ENCODE data around the gene F10. TPM values are rescaled to one million over a fixed set of nuclear protein-coding genes. Genes with fewer than 3 reads are reported as not detected.

The F10 gene
- total and polyA plus RNA-seq, 9 of the 15 experiments (the other 6 are each of a cell fraction or from before 2014, with no cell fraction given): 0.04 to 0.09 (median 0.07) TPM; not detected in 5

DNA sequence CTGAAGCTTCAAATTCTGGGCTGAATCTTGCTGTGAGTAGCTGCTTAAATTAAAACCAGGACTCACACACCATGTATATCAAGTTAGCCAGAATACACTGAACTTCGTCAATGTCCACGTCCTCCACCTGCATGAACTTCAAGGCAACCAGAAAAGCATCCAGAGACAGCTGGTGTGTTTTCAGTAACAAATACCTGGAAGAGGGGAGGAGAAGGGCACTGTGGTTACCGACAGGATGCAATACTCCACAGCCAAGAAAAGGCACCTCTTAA is 56.2 kb downstream of the F10 start:
- in situ Hi-C loops (cut with MboI): no loop called here
- no peak overlapping the region for H3K27ac ChIP-seq (ENCODE audit: extremely low read depth, low read depth, low read length)
- DNase-seq (ENCODE audit: extremely low read depth in 1 of 4, low spot score in 3 of 4) (no peak), ATAC-seq (no peak), FAIRE-seq (no peak)
- H3K9me1 ChIP-seq (ENCODE audit: control insufficient read depth, insufficient read depth, low read length): peaks cover 3% of the 10 kb centered on the region
- no peaks in the 10 kb centered on the region for H3K9me3 ChIP-seq (replicated peaks; ENCODE audit: control insufficient read depth, insufficient read depth, low read depth, low read length)
- H3K27me3 ChIP-seq (ENCODE audit: control insufficient read depth in 2 of 2, insufficient read depth in 2 of 2, low read length in 2 of 2): no peaks in the 10 kb centered on the region
- ChIA-PET POLR2A (interaction anchor here (0.6 to 1.0 kb wide), 3 partner anchors 14 to 133 kb away, joined by 3 to 7 read pairs (median 6); no protein-coding TSS in a partner anchor), CTCF (ENCODE audit: low intra/inter-chr PET ratio) (no interaction called here)
- H3K79me2 ChIP-seq (ENCODE audit: control insufficient read depth, insufficient read depth, low read length): no peaks in the 10 kb centered on the region
- H3K4me3 ChIP-seq: no peak overlapping the region
- no peak overlapping the region for H2AFZ ChIP-seq (ENCODE audit: low read depth, low read length)
- BruUV-seq (replicated peaks): no TSS peak
- H3K4me2 ChIP-seq (ENCODE audit: insufficient read depth, low read length): no peak overlapping the region
- H3K4me1 ChIP-seq (replicated peaks in 1 of 2; ENCODE audit: control insufficient read depth in 2 of 2, insufficient read depth in 2 of 2, low read length in 2 of 2): peaks cover 0 to 5% of the 10 kb centered on the region in 2 experiments; a peak in 2 of 5 replicates
- H3K9ac ChIP-seq (ENCODE audit: insufficient read depth in 1 of 2, low read depth in 2 of 2, low read length in 2 of 2): no peak overlapping the region
- H3K36me3 ChIP-seq (ENCODE audit: control insufficient read depth, insufficient read depth, low read length): peaks cover 82% of the 10 kb centered on the region
- 100% methylated on average over 2 of the region's 3 CpGs for WGBS (ENCODE audit: insufficient coverage, low coverage, missing lambda C conversion rate)
- H4K20me1 ChIP-seq (replicated peaks; ENCODE audit: control insufficient read depth, insufficient read depth, low read length): peaks cover 2% of the 10 kb centered on the region; the same call in 1 of the 2 replicates
- intact Hi-C loops (cut with micrococcal nuclease): no loop called here
- TF ChIP-seq RBBP5 (IDR thresholded peaks at IDR 0.05; ENCODE audit: borderline replicate concordance, insufficient read depth, low read length, poor library complexity, severe bottlenecking): no peak
- TF ChIP-seq PRPF4 (IDR thresholded peaks at IDR 0.05; ENCODE audit: insufficient read depth, low read depth, low read length, poor library complexity, severe bottlenecking): no peak
- no peak for TF ChIP-seq RERE (CRISPR knock-in tag; IDR thresholded peaks at IDR 0.05; ENCODE audit: borderline replicate concordance)
- TF ChIP-seq MGA (IDR thresholded peaks at IDR 0.05): no peak

Measured in K562 (cell line).